HepG2 (cell line): ENCODE results near the gene FAM240A. TPM values are rescaled to one million over a fixed set of nuclear protein-coding genes. Genes with fewer than 3 reads are reported as not detected.

Experiments
- ATAC-seq: fragments of 200-7000 bp; cut with Tn5 transposase; 3 replicates; pipeline ENCODE4 v1.9.1; 2020; ENCODE audit warnings: mild to moderate bottlenecking, moderate library complexity
- BruUV-seq: library from RNA; stranded (reverse); fragments of 400-500 nt; replicated peaks from 2 replicates; lab custom pipeline; 2021; lab: Mats Ljungman, UMichigan
- CTCF ChIA-PET: fragments of 300-600 bp; formaldehyde crosslinking; extraction: SDS; loops from one replicate; lab custom pipeline; 2021; ENCODE audit warnings: low total read pairs, inconsistent platforms, low intra/inter-chr PET ratio; lab: Yijun Ruan, JAX
- POLR2A ChIA-PET: fragments of 350-600 bp; sonication (Branson Sonifier 250); formaldehyde crosslinking; loops from one replicate; lab custom pipeline; 2020; ENCODE audit warnings: antibody characterized with exemption, inconsistent platforms; lab: Yijun Ruan, JAX
- DNase-seq: peaks from one replicate; pipeline ENCODE4 v3.0.0-alpha.2; 2015; ENCODE audit warnings: low spot score
- FAIRE-seq: peaks from 3 replicates; lab custom pipeline; 2011; peaks lifted over from hg19 to GRCh38; lab: Jason Lieb, UNC
- H2AFZ ChIP-seq: one replicate; pipeline ENCODE4 v1.6.1; 2011; ENCODE audit warnings: low read length, inconsistent platforms
- H3K27ac ChIP-seq: fragments of 300-600 bp; 3 replicates; pipeline ENCODE4 v1.8.0; 2011; ENCODE audit warnings: mixed run types, mild to moderate bottlenecking, mixed read lengths, low read length, inconsistent platforms; ENCODE audit not compliant: insufficient read depth; ENCODE audit errors: extremely low read length
- H3K27me3 ChIP-seq, 2 experiments: fragments of 200-600 bp in 1 of 2; 2 replicates in 1 of 2; 3 replicates in 1 of 2; pipeline versions ENCODE4 v1.6.0 to v1.8.0; 2011; ENCODE audit warnings: low read length in 2 of 2, mild to moderate bottlenecking in 2 of 2, moderate library complexity in 2 of 2, inconsistent platforms in 1 of 2; ENCODE audit not compliant: insufficient read depth in 2 of 2, control insufficient read depth in 1 of 2
- H3K36me3 ChIP-seq, 2 experiments: fragments of 200-600 bp in 1 of 2; replicated peaks in 1 of 2; 2 replicates in 1 of 2; 3 replicates in 1 of 2; pipeline versions ENCODE4 v1.5.1 to v1.8.0; 2011; ENCODE audit warnings: low read length in 2 of 2, inconsistent platforms in 1 of 2; ENCODE audit not compliant: insufficient read depth in 2 of 2, control insufficient read depth in 1 of 2
- H3K4me1 ChIP-seq: 2 replicates; pipeline ENCODE4 v1.5.1; 2012; ENCODE audit warnings: low read length, inconsistent platforms; ENCODE audit not compliant: insufficient read depth
- H3K4me2 ChIP-seq: 2 replicates; pipeline ENCODE4 v1.6.0; 2011; ENCODE audit warnings: low read depth, low read length, inconsistent platforms
- H3K4me3 ChIP-seq, 3 experiments: fragments of 200-600 bp in 1 of 3; sonication (generic), shearing (Covaris generic) in 1 of 3; replicated peaks in 1 of 3; 2 replicates each; pipeline ENCODE4 v1.5.1; 2011 to 2016; ENCODE audit warnings: low read length in 3 of 3, inconsistent platforms in 2 of 3, low read depth in 2 of 3, mild to moderate bottlenecking in 2 of 3, control low read depth in 1 of 3, mixed read lengths in 1 of 3; ENCODE audit not compliant: insufficient read depth in 1 of 3
- H3K79me2 ChIP-seq: one replicate; pipeline ENCODE4 v1.6.1; 2011; ENCODE audit warnings: low read length, inconsistent platforms; ENCODE audit not compliant: insufficient read depth
- H3K9ac ChIP-seq: 2 replicates; pipeline ENCODE4 v1.6.0; 2011; ENCODE audit warnings: mild to moderate bottlenecking, low read depth, low read length, inconsistent platforms; ENCODE audit not compliant: insufficient read depth
- H3K9me3 ChIP-seq: 2 replicates; pipeline ENCODE4 v1.5.1; 2012; ENCODE audit warnings: mild to moderate bottlenecking, low read length
- H4K20me1 ChIP-seq: 2 replicates; pipeline ENCODE4 v1.6.0; 2011; ENCODE audit warnings: inconsistent platforms, mild to moderate bottlenecking, low read length, moderate library complexity; ENCODE audit not compliant: insufficient read depth
- DNMT3B ChIP-seq: conservative IDR thresholded peaks from 2 replicates; pipeline ENCODE4 v1.6.1; 2016; ENCODE audit warnings: missing biosample characterization, control low read depth
- EED ChIP-seq: sonication (generic); formaldehyde crosslinking; IDR thresholded peaks from 2 replicates; pipeline ENCODE4 v1.5.0; 2020; ENCODE audit warnings: mild to moderate bottlenecking, missing genetic modification reagents
- HOXA3 ChIP-seq: sonication (generic); formaldehyde crosslinking; IDR thresholded peaks from 2 replicates; pipeline ENCODE4 v1.5.0; 2020; ENCODE audit warnings: missing genetic modification reagents
- KAT2B ChIP-seq: fragments of 150-350 bp; IDR thresholded peaks from 2 replicates; pipeline ENCODE4 v1.6.1; 2014; ENCODE audit warnings: low read depth, low read length, borderline replicate concordance
- SRSF4 ChIP-seq: fragments of 200-400 bp; formaldehyde crosslinking; IDR thresholded peaks from one replicate; pipeline ENCODE4 v1.6.1; 2018; ENCODE audit warnings: mild to moderate bottlenecking, low read depth, low read length, moderate library complexity; ENCODE audit not compliant: poor library complexity, severe bottlenecking
- TCF12 ChIP-seq, 2 experiments: fragments of 450-650 bp in 1 of 2; sonication (generic) in 1 of 2; formaldehyde crosslinking in 1 of 2; IDR thresholded peaks; 2 replicates each; pipeline versions ENCODE4 v1.6.1 to v1.8.0; 2017 to 2022; ENCODE audit warnings: antibody characterized with exemption in 1 of 2, mild to moderate bottlenecking in 1 of 2, missing genetic modification reagents in 1 of 2, moderate library complexity in 1 of 2
- ZBTB40 ChIP-seq, 2 experiments: fragments of 450-650 bp in 1 of 2; sonication (generic) in 1 of 2; formaldehyde crosslinking in 1 of 2; IDR thresholded peaks; 2 replicates each; pipeline versions ENCODE4 v1.6.1 to v1.8.0; 2016 to 2022; ENCODE audit warnings: antibody characterized with exemption in 1 of 2, mild to moderate bottlenecking in 1 of 2, missing genetic modification reagents in 1 of 2
- ZNF253 ChIP-seq: sonication (generic); formaldehyde crosslinking; IDR thresholded peaks from 2 replicates; pipeline ENCODE4 v1.8.0; 2022; ENCODE audit warnings: mild to moderate bottlenecking, missing genetic modification reagents, borderline replicate concordance
- ZNF512B ChIP-seq: sonication (generic); formaldehyde crosslinking; IDR thresholded peaks from 2 replicates; pipeline ENCODE4 v1.5.1; 2020; ENCODE audit warnings: missing genetic modification reagents, mild to moderate bottlenecking, borderline replicate concordance
- ZSCAN22 ChIP-seq: sonication (generic); formaldehyde crosslinking; IDR thresholded peaks from 2 replicates; pipeline ENCODE4 v1.4.0; 2020; ENCODE audit warnings: mild to moderate bottlenecking, missing genetic modification reagents
- ZSCAN29 ChIP-seq: sonication (generic); formaldehyde crosslinking; conservative IDR thresholded peaks from 2 replicates; pipeline ENCODE4 v1.4.0; 2020; ENCODE audit warnings: mild to moderate bottlenecking, missing genetic modification reagents
- WGBS: methylation state at CpG from one replicate; pipeline ENCODE4 v1.1.6; 2017; ENCODE audit warnings: low lambda C conversion rate; 5-methylcytosine and 5-hydroxymethylcytosine counted together
- in situ Hi-C: cut with HindIII; loops from 2 replicates; pipeline ENCODE4 v1.10.0; 2017; ENCODE audit warnings: low pct_unique_long_range_greater_than_20kb; ENCODE audit not compliant: extremely low pct_ligation_motif_present
- intact Hi-C: fragments of 100-400 bp; cut with micrococcal nuclease; formaldehyde crosslinking; loops from one replicate; pipeline ENCODE4 v1.10.0; 2022; ENCODE audit not compliant: unreplicated experiment
- polyA plus RNA-seq, 8 experiments: library from polyadenylated mRNA; depleted of rRNA in 3 of 8; stranded (reverse) in 7 of 8; unstranded in 1 of 8; fragments of >200 nt; fragmentation: Illumina TruSeq in 4 of 8; extraction: Trizol in 4 of 8; gene quantifications; 2 replicates each; pipeline versions ENCODE4 v1.2.1 to v1.2.3, GENCODE V29; 2011 to 2016; ENCODE audit warnings: low read depth in 4 of 8, missing spikeins in 1 of 8, mixed read lengths in 1 of 8; ENCODE audit not compliant: insufficient read depth in 1 of 8
- total RNA-seq, 5 experiments: library from RNA; depleted of rRNA; stranded (reverse); fragments of >200 nt; fragmentation: Illumina TruSeq; extraction: Trizol; gene quantifications; 2 replicates each; pipeline ENCODE4 v1.2.3, GENCODE V29; 2016; ENCODE audit warnings: low read depth in 1 of 5

FAM240A gene
- total and polyA plus RNA-seq, 2 of the 13 experiments (the other 11 are each of a cell fraction or from before 2014, with no cell fraction given) = not detected

- no peak overlapping the region for H3K27ac ChIP-seq
- H3K4me1 ChIP-seq = peaks cover 7% of the 10 kb centered on the region; the same call in 1 of the 2 replicates
- H4K20me1 ChIP-seq = no peaks in the 10 kb centered on the region
- POLR2A ChIA-PET = no interaction called here
- H3K79me2 ChIP-seq = no peaks in the 10 kb centered on the region
- H3K4me3 ChIP-seq = no peak overlapping the region
- DNase-seq (no peak), FAIRE-seq (no peak), ATAC-seq (no peak)
- H3K36me3 ChIP-seq = no peaks in the 10 kb centered on the region
- CTCF ChIA-PET = no interaction called here
- TF ChIP-seq ZNF512B (CRISPR knock-in tag) (no peak), DNMT3B (CRISPR knock-in tag) (no peak), TCF12 (IDR thresholded peaks at IDR 0.05) (no peak), TCF12 (CRISPR knock-in tag; IDR thresholded peaks at IDR 0.05) (no peak), HOXA3 (CRISPR knock-in tag) (no peak), EED (no peak), KAT2B (no peak), ZSCAN22 (CRISPR knock-in tag) (no peak), SRSF4 (no peak), ZBTB40 (IDR thresholded peaks at IDR 0.05) (no peak), ZBTB40 (CRISPR knock-in tag; IDR thresholded peaks at IDR 0.05) (no peak), ZSCAN29 (CRISPR knock-in tag) (no peak), ZNF253 (CRISPR knock-in tag) (no peak)
- 52% methylated on average over 10 of the region's 10 CpGs for WGBS
- H2AFZ ChIP-seq = no peak overlapping the region
- peaks cover 0 to 11% of the 10 kb centered on the region in 2 experiments; a peak in 3 of 5 replicates for H3K27me3 ChIP-seq
- H3K9ac ChIP-seq = no peak overlapping the region
- BruUV-seq = no TSS peak
- H3K4me2 ChIP-seq = no peak overlapping the region
- H3K9me3 ChIP-seq = no peaks in the 10 kb centered on the region
- in situ Hi-C loops (no loop called here), intact Hi-C loops (no loop called here)
These were observed 1.1 kb downstream of the FAM240A start for GRCh38 chr3:46613313-46614005.
